Fibroblast of pulmonary artery (primary cell): ENCODE measurements around the gene RBM19.
A peak's percentile ranks its signal among the peaks of the same experiment; 100 is the strongest.
"Not testable (repeated sequence)": the region's sequence is repeated elsewhere in the genome, so short reads cannot be mapped to it uniquely, and the experiment has no call there.

Experiments
- DNase-seq: peaks from one replicate; pipeline ENCODE4 v3.0.0-alpha.2; 2010; ENCODE audit warnings: low read depth
- H3K4me3 ChIP-seq: replicated peaks from 2 replicates; pipeline ENCODE4 v1.5.1; 2011; ENCODE audit warnings: low read depth, mild to moderate bottlenecking, control low read depth, low read length, moderate library complexity
- CTCF ChIP-seq: IDR thresholded peaks from 2 replicates; pipeline ENCODE4 v1.5.1; 2011; ENCODE audit warnings: mild to moderate bottlenecking, control low read depth, low read length, inconsistent platforms; ENCODE audit errors: missing control alignments

Gene RBM19

GRCh38 chr12:113905829-113906228 is 60.3 kb downstream of the RBM19 start:
- no peak overlapping the region for H3K4me3 ChIP-seq
- TF ChIP-seq CTCF = no peak
- DNase-seq = no peak

GRCh38 chr12:113903381-113903863 is 62.7 kb downstream of the RBM19 start:
- H3K4me3 ChIP-seq = no peak overlapping the region
- DNase-seq = peak; percentile 52
- no peak for TF ChIP-seq CTCF

- not testable (repeated sequence) for H3K4me3 ChIP-seq, DNase-seq
Observed at GRCh38 chr12:113901319-113901718, 64.8 kb downstream of the RBM19 start.

- no peak for DNase-seq
- H3K4me3 ChIP-seq = no peak overlapping the region
- TF ChIP-seq CTCF = no peak
Observed at GRCh38 chr12:113900716-113901115, 65.4 kb downstream of the RBM19 start.

- H3K4me3 ChIP-seq = no peak overlapping the region
- no peak for TF ChIP-seq CTCF
- no peak for DNase-seq
Observed at GRCh38 chr12:113899561-113900471, 66.3 kb downstream of the RBM19 start.

GRCh38 chr12:113899042-113899560 is 67.0 kb downstream of the RBM19 start:
- no peak overlapping the region for H3K4me3 ChIP-seq
- DNase-seq = no peak
- TF ChIP-seq CTCF = no peak

GRCh38 chr12:113898466-113898865 is 67.7 kb downstream of the RBM19 start:
- DNase-seq = no peak
- H3K4me3 ChIP-seq = no peak overlapping the region
- no peak for TF ChIP-seq CTCF
